Erythroblast (primary cell): Measurements from ENCODE around the gene GSN.

Experiments used
- GATA1 ChIP-seq: IDR thresholded peaks from 2 replicates; pipeline ENCODE4 v1.6.1; 2011; ENCODE audit warnings: low read depth, mild to moderate bottlenecking, control low read depth, low read length, moderate library complexity
- POLR2A ChIP-seq: IDR thresholded peaks from 2 replicates; pipeline ENCODE4 v1.6.1; 2011; ENCODE audit warnings: mild to moderate bottlenecking, low read length

- TF ChIP-seq POLR2A: no peak
- TF ChIP-seq GATA1: no peak
These were observed 105.2 kb downstream of the GSN start for GRCh38 chr9:121373011-121373729.
